CD4-positive, alpha-beta memory T cell (primary cell): ENCODE results near the gene HINFP. TPM values are rescaled to one million over a fixed set of nuclear protein-coding genes. Genes with fewer than 3 reads are reported as not detected.
"Not testable (repeated sequence)": the region's sequence is repeated elsewhere in the genome, so short reads cannot be mapped to it uniquely, and the experiment has no call there.

ENCODE experiments used
- CTCF ChIA-PET: fragments of 350-600 bp; sonication (Branson Sonifier 250); formaldehyde crosslinking; loops from one replicate; lab custom pipeline; 2021; ENCODE audit warnings: inconsistent platforms; ENCODE audit not compliant: partially characterized antibody; lab: Charles Lee
- POLR2A ChIA-PET: fragments of 350-600 bp; sonication (Branson Sonifier 250); formaldehyde crosslinking; loops from one replicate; lab custom pipeline; 2021; ENCODE audit not compliant: partially characterized antibody; lab: Charles Lee
- DNase-seq, 5 donors: peaks; one replicate each; pipeline versions ENCODE4 v3.0.0 to v3.0.0-alpha.2; 2020 to 2022; ENCODE audit warnings: mixed read lengths in 1 of 5
- H3K27ac ChIP-seq: one replicate; pipeline ENCODE4 v1.7.0; 2013; ENCODE audit warnings: low read depth, low read length
- H3K27me3 ChIP-seq: 2 replicates; pipeline ENCODE4 v1.7.0; 2013; ENCODE audit warnings: mild to moderate bottlenecking, low read length, moderate library complexity; ENCODE audit not compliant: insufficient read depth
- H3K36me3 ChIP-seq: 2 replicates; pipeline ENCODE4 v1.7.0; 2013; ENCODE audit warnings: mild to moderate bottlenecking, low read length, moderate library complexity; ENCODE audit not compliant: insufficient read depth
- H3K4me1 ChIP-seq: 2 replicates; pipeline ENCODE4 v1.7.0; 2013; ENCODE audit warnings: mild to moderate bottlenecking, low read length, moderate library complexity; ENCODE audit not compliant: insufficient read depth
- H3K4me3 ChIP-seq, 2 donors: one replicate each; pipeline ENCODE4 v1.7.0; 2013; ENCODE audit warnings: low read length in 2 of 2, mild to moderate bottlenecking in 1 of 2
- H3K9me3 ChIP-seq, 2 donors: one replicate each; pipeline ENCODE4 v1.7.0; 2013; ENCODE audit warnings: low read length in 2 of 2, control low read depth in 1 of 2; ENCODE audit not compliant: control insufficient read depth in 1 of 2
- H3K27ac Mint-ChIP-seq, 7 donors: one replicate each; pipeline ENCODE4 v1.8.0; 2020 to 2021; ENCODE audit warnings: mixed read lengths in 7 of 7, mild to moderate bottlenecking in 6 of 7, inconsistent platforms in 3 of 7, moderate library complexity in 3 of 7
- H3K27me3 Mint-ChIP-seq, 2 donors: one replicate each; pipeline ENCODE4 v1.8.0; 2020 to 2021; ENCODE audit warnings: mixed read lengths in 2 of 2
- H3K36me3 Mint-ChIP-seq, 2 donors: one replicate each; pipeline ENCODE4 v1.8.0; 2020 to 2021; ENCODE audit warnings: mixed read lengths in 2 of 2, inconsistent platforms in 1 of 2, mild to moderate bottlenecking in 1 of 2
- H3K4me1 Mint-ChIP-seq, 4 donors: one replicate each; pipeline ENCODE4 v1.8.0; 2020 to 2021; ENCODE audit warnings: mixed read lengths in 4 of 4, mild to moderate bottlenecking in 1 of 4
- H3K4me3 Mint-ChIP-seq, 8 donors: one replicate each; pipeline ENCODE4 v1.8.0; 2020 to 2021; ENCODE audit warnings: mixed read lengths in 8 of 8, mild to moderate bottlenecking in 7 of 8, moderate library complexity in 6 of 8, inconsistent platforms in 3 of 8
- H3K9me3 Mint-ChIP-seq, 8 donors: one replicate each; pipeline ENCODE4 v1.8.0; 2020 to 2021; ENCODE audit warnings: mixed read lengths in 8 of 8, mild to moderate bottlenecking in 5 of 8, inconsistent platforms in 3 of 8, moderate library complexity in 1 of 8
- intact Hi-C: fragments of 100-400 bp; cut with micrococcal nuclease; formaldehyde crosslinking; loops from one replicate; pipeline ENCODE4 v1.15.1; 2023
- polyA plus RNA-seq, 2 donors: library from polyadenylated mRNA; unstranded; fragments of 300-500 nt; fragmentation: Illumina TruSeq; gene quantifications; one replicate each; pipeline ENCODE4 v1.2.3, GENCODE V29; 2021
- total RNA-seq, 2 experiments: library from RNA; stranded (reverse); gene quantifications; one replicate each; pipeline ENCODE4 v1.2.3, GENCODE V29; 2021

HINFP gene
- total and polyA plus RNA-seq, 4 experiments from 2014 or later = 9.3 to 75.3 (median 43.4) TPM

DNA sequence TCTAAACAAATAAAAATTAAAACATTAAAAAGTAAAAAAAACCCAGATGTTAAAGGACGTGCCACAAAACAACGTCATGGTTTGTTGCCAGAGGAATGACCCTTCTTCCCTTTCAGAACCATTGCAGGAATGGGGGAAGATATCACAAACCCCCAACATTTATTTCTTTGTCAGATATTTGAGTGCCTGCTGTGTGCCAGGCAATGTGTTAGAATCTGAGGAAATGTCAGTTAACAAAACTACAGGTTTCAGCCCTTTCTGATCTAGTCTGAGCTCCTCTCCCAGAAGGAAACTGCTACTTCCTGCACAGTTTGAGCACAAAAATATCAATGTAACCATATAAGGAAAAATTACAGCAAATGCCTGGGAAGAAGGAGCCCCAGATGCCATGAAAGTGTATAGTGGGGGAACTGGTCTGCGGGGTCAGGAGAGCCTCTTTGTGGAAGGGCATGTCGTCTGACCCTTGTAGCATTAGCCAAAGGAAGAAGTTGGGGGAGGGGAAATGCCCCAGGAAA, 56.8 kb downstream of the HINFP start:
- no peaks in the 10 kb centered on the region for H3K9me3 ChIP-seq
- POLR2A ChIA-PET = interaction anchor here (1.4 kb wide), 1 partner anchor 9 kb away, joined by 6 read pairs; the partner anchor contains the start of gene NLRX1
- peaks cover 11 to 19% of the 10 kb centered on the region in 2 donors for H3K36me3 Mint-ChIP-seq
- H3K27me3 ChIP-seq = no peaks in the 10 kb centered on the region
- peaks cover 11% of the 10 kb centered on the region for H3K4me1 ChIP-seq
- no peak overlapping the region for H3K4me3 Mint-ChIP-seq
- H3K27ac ChIP-seq = no peak overlapping the region
- peaks cover 0 to 2% (median 0%) of the 10 kb centered on the region in 8 donors for H3K9me3 Mint-ChIP-seq
- intact Hi-C loops = no loop called here
- H3K27ac Mint-ChIP-seq = peak overlapping the region in 2 of 7 donors; percentile 24 to 35
- peaks cover 7% of the 10 kb centered on the region for H3K36me3 ChIP-seq
- CTCF ChIA-PET = interaction anchor here (0.9 to 3.9 kb wide), 4 partner anchors 9 to 145 kb away, joined by 3 to 15 read pairs (median 4); partner anchors contain the start of genes CBL and NLRX1
- DNase-seq = no peak
- H3K4me1 Mint-ChIP-seq = peaks cover 3 to 15% (median 4%) of the 10 kb centered on the region in 4 donors
- H3K27me3 Mint-ChIP-seq = no peaks in the 10 kb centered on the region
- no peak overlapping the region for H3K4me3 ChIP-seq

- Histone ChIP-seq H3K36me3 (peaks cover 7% of the 10 kb centered on the region), H3K4me3 (no peak overlapping the region), H3K9me3 (no peaks in the 10 kb centered on the region), H3K27ac (no peak overlapping the region), H3K4me1 (peaks cover 11% of the 10 kb centered on the region), H3K27me3 (no peaks in the 10 kb centered on the region)
- H3K9me3 Mint-ChIP-seq = peaks cover 0 to 4% (median 0%) of the 10 kb centered on the region in 8 donors
- POLR2A ChIA-PET = interaction anchor here (1.0 kb wide), 1 partner anchor 10 kb away, joined by 4 read pairs; no protein-coding TSS in a partner anchor
- H3K36me3 Mint-ChIP-seq = peaks cover 9 to 18% of the 10 kb centered on the region in 2 donors
- H3K27ac Mint-ChIP-seq = no peak overlapping the region
- intact Hi-C loops = no loop called here
- no peaks in the 10 kb centered on the region for H3K27me3 Mint-ChIP-seq
- CTCF ChIA-PET = interaction anchor here (1.1 to 3.9 kb wide), 5 partner anchors 10 to 143 kb away, joined by 3 to 15 read pairs (median 4); partner anchors contain the start of gene NLRX1
- no peak overlapping the region for H3K4me3 Mint-ChIP-seq
- H3K4me1 Mint-ChIP-seq = peaks cover 3 to 15% (median 4%) of the 10 kb centered on the region in 4 donors
- no peak for DNase-seq
Measured at GRCh38 chr11:119179342-119179741, 58.0 kb downstream of the HINFP start.

- intact Hi-C loops = no loop called here
- H3K27ac ChIP-seq = no peak overlapping the region
- H3K27me3 ChIP-seq = no peaks in the 10 kb centered on the region
- no peaks in the 10 kb centered on the region for H3K9me3 ChIP-seq
- DNase-seq = no peak
- Mint-ChIP-seq H3K27me3 (no peaks in the 10 kb centered on the region), H3K9me3 (peaks cover 0 to 4% (median 0%) of the 10 kb centered on the region in 8 donors), H3K36me3 (peaks cover 9 to 15% of the 10 kb centered on the region in 2 donors), H3K4me3 (no peak overlapping the region), H3K27ac (no peak overlapping the region), H3K4me1 (peaks cover 3 to 15% (median 4%) of the 10 kb centered on the region in 4 donors)
- CTCF ChIA-PET = interaction anchor here (1.1 to 3.9 kb wide), 5 partner anchors 10 to 142 kb away, joined by 3 to 15 read pairs (median 4); partner anchors contain the start of gene NLRX1
- H3K36me3 ChIP-seq = peaks cover 7% of the 10 kb centered on the region
- POLR2A ChIA-PET = interaction anchor here (1.0 kb wide), 1 partner anchor 10 kb away, joined by 4 read pairs; no protein-coding TSS in a partner anchor
- no peak overlapping the region for H3K4me3 ChIP-seq
- H3K4me1 ChIP-seq = peaks cover 11% of the 10 kb centered on the region
Measured at GRCh38 chr11:119179983-119180382, 58.6 kb downstream of the HINFP start.

DNA sequence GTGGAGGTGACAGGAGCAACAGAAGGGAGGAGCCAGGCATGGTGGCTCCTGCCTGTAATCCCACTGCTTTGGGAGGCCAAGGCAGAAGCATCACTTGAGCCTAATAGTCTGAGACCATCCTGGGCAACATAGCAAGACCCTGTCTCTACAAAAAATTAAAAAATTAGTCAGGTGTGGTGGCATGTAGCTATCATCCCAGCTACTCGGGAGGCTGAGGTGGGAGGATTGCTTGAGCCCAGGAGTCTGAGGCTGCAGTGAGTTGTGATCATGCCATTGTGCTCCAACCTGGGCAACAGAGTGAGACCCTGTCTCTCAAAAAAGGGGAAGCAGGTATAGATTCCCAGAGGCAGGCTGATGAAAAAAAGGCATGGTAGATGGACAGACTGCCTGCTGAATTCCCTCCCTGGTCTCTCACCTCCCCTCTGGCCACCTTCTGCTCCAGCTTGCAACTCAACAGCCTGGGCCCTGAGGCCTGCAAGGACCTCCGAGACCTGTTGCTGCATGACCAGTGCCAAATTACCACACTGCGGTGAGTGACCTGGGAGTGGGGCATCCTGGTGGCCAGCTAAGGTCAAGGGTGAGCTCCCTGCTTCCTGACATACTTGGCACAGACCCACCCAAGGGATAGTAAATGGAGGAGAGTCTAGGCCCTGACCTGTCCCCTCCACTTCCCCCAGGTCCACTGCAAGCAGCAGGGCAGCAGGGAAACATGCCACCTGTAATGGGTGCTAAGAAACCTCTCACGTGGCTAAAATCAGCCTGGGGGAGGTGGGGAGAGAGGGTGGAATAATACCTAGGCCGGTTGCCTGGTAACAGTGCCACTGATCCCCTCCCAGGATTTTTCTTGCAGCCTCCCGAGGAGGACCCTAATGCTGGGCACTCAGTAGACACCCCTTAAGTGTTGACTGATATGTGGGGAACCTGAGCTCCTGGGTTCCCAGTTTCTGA, 59.6 kb downstream of the HINFP start:
- peaks cover 0 to 4% (median 0%) of the 10 kb centered on the region in 8 donors for H3K9me3 Mint-ChIP-seq
- H3K27me3 Mint-ChIP-seq = no peaks in the 10 kb centered on the region
- H3K4me1 ChIP-seq = peaks cover 11% of the 10 kb centered on the region
- intact Hi-C loops = no loop called here
- CTCF ChIA-PET = interaction anchor here (0.9 to 3.9 kb wide), 5 partner anchors 9 to 143 kb away, joined by 3 to 15 read pairs (median 4); partner anchors contain the start of gene NLRX1
- POLR2A ChIA-PET = no interaction called here
- H3K4me3 ChIP-seq = no peak overlapping the region
- H3K36me3 Mint-ChIP-seq = peaks cover 3 to 11% of the 10 kb centered on the region in 2 donors
- DNase-seq = no peak
- no peaks in the 10 kb centered on the region for H3K36me3 ChIP-seq
- no peaks in the 10 kb centered on the region for H3K9me3 ChIP-seq
- no peak overlapping the region for H3K4me3 Mint-ChIP-seq
- peaks cover 3 to 10% (median 4%) of the 10 kb centered on the region in 4 donors for H3K4me1 Mint-ChIP-seq
- no peak overlapping the region for H3K27ac ChIP-seq
- H3K27ac Mint-ChIP-seq = no peak overlapping the region
- no peaks in the 10 kb centered on the region for H3K27me3 ChIP-seq

GRCh38 chr11:119181677-119182412, 60.5 kb downstream of the HINFP start:
- H3K9me3 Mint-ChIP-seq = peaks cover 0 to 4% (median 0%) of the 10 kb centered on the region in 8 donors
- no peak for DNase-seq
- no peaks in the 10 kb centered on the region for H3K27me3 ChIP-seq
- H3K27me3 Mint-ChIP-seq = no peaks in the 10 kb centered on the region
- CTCF ChIA-PET = interaction anchor here (0.9 to 1.1 kb wide), 2 partner anchors 10 to 142 kb away, joined by 3 read pairs; no protein-coding TSS in a partner anchor
- POLR2A ChIA-PET = no interaction called here
- H3K27ac Mint-ChIP-seq = no peak overlapping the region
- no peaks in the 10 kb centered on the region for H3K9me3 ChIP-seq
- H3K36me3 Mint-ChIP-seq = peaks cover 3 to 11% of the 10 kb centered on the region in 2 donors
- peaks cover 11% of the 10 kb centered on the region for H3K4me1 ChIP-seq
- H3K4me3 Mint-ChIP-seq = no peak overlapping the region
- H3K36me3 ChIP-seq = no peaks in the 10 kb centered on the region
- H3K4me1 Mint-ChIP-seq = peaks cover 3 to 10% (median 4%) of the 10 kb centered on the region in 4 donors
- H3K27ac ChIP-seq = no peak overlapping the region
- H3K4me3 ChIP-seq = no peak overlapping the region
- intact Hi-C loops = no loop called here

DNA sequence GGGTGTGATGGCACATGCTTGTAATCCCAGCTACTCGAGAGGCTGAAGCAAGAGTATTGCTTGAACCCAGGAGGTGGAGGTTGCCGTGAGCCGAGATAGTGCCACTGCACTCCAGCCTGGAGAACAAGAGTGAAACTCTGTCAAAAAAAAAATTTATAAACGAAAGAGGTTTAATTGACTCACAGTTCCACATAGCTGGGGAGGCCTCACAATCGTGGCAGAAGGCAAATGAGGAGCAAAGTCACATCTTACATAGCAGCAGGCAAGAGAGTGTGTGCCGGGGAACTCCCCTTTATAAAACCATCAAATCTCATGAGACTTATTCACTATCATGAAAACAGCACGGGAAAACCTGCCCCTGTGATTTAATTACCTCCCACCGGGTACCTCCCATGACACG, 63.0 kb downstream of the HINFP start:
- H3K4me3 Mint-ChIP-seq, H3K27ac Mint-ChIP-seq, H3K4me1 ChIP-seq, POLR2A ChIA-PET, H3K9me3 Mint-ChIP-seq, H3K36me3 ChIP-seq, H3K36me3 Mint-ChIP-seq, H3K4me1 Mint-ChIP-seq, H3K27ac ChIP-seq, DNase-seq, H3K9me3 ChIP-seq, intact Hi-C loops, H3K27me3 ChIP-seq, CTCF ChIA-PET, H3K4me3 ChIP-seq, H3K27me3 Mint-ChIP-seq: not testable (repeated sequence)
